Upper lobe of left lung (tissue), 6 donors: Measurements from ENCODE around the gene ATF3. TPM values are rescaled to one million over a fixed set of nuclear protein-coding genes. Genes with fewer than 3 reads are reported as not detected.

ENCODE experiments used
- ATAC-seq, 2 donors: fragments of 200-7000 bp; cut with Tn5 transposase; one replicate each; pipeline ENCODE4 v1.9.1; 2022; ENCODE audit warnings: mild to moderate bottlenecking in 2 of 2, moderate library complexity in 2 of 2; ENCODE audit not compliant: low FRiP score in 2 of 2
- DNase-seq, 2 donors: peaks; one replicate each; pipeline ENCODE4 v3.0.0-alpha.2; 2019 to 2020
- H3K27ac ChIP-seq, 4 donors: fragments of 200-600 bp; sonication (generic); one replicate each; pipeline ENCODE4 v1.5.1; 2016 to 2019
- H3K27me3 ChIP-seq, 4 donors: fragments of 200-600 bp; sonication (generic); one replicate each; pipeline ENCODE4 v1.5.1; 2017 to 2019
- H3K36me3 ChIP-seq, 4 donors: fragments of 200-600 bp; sonication (generic); one replicate each; pipeline ENCODE4 v1.5.1; 2016 to 2019
- H3K4me1 ChIP-seq, 4 donors: fragments of 200-600 bp; sonication (generic); one replicate each; pipeline ENCODE4 v1.5.1; 2018 to 2019
- H3K4me3 ChIP-seq, 4 donors: fragments of 200-600 bp; sonication (generic); one replicate each; pipeline ENCODE4 v1.5.1; 2017 to 2019; ENCODE audit warnings: mild to moderate bottlenecking in 2 of 4, moderate library complexity in 1 of 4
- H3K9me3 ChIP-seq, 4 donors: fragments of 200-600 bp; sonication (generic); one replicate each; pipeline ENCODE4 v1.5.1; 2018 to 2019
- EP300 ChIP-seq, 4 donors: sonication (generic); formaldehyde crosslinking; IDR thresholded peaks; one replicate each; pipeline ENCODE4 v1.5.1; 2017; ENCODE audit warnings: antibody characterized with exemption in 4 of 4, control low read depth in 2 of 4
- POLR2A ChIP-seq, 4 donors: fragments of 450-650 bp; IDR thresholded peaks; one replicate each; pipeline ENCODE4 v1.5.1; 2016 to 2017; ENCODE audit warnings: antibody characterized with exemption in 4 of 4, mild to moderate bottlenecking in 2 of 4
- POLR2AphosphoS5 ChIP-seq, 2 donors: sonication (generic); formaldehyde crosslinking; IDR thresholded peaks; one replicate each; pipeline ENCODE4 v1.5.1; 2017; ENCODE audit warnings: antibody characterized with exemption in 2 of 2
- WGBS, 2 donors: methylation state at CpG; one replicate each; pipeline ENCODE4 v1.1.5; 2017 to 2018; 5-methylcytosine and 5-hydroxymethylcytosine counted together
- total RNA-seq, 6 donors: library from RNA; depleted of rRNA in 4 of 6; stranded (reverse); fragments of >200 nt in 4 of 6; gene quantifications; one replicate each; pipeline versions ENCODE4 v1.1.0 to v1.2.1, GENCODE V29; 2016 to 2021
- TF ChIP-seq, protein P1 (sequence below), 6 experiments: fragments of 450-650 bp in 4 of 6; fragments of 200-600 bp in 2 of 6; sonication (generic) in 2 of 6; IDR thresholded peaks; one replicate each; pipeline ENCODE4 v1.5.1; 2016 to 2019; ENCODE audit warnings: antibody characterized with exemption in 6 of 6
- donor health status: DM: no; HTN: no; CAD: no; lungs with moderate emphysema.
- donor health status: DM: no; HTN: yes; CAD: no; lungs with severe emphysema.

The ATF3 gene, protein sequence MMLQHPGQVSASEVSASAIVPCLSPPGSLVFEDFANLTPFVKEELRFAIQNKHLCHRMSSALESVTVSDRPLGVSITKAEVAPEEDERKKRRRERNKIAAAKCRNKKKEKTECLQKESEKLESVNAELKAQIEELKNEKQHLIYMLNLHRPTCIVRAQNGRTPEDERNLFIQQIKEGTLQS
- total RNA-seq: 10 to 100 TPM in 5 of 6 donors, 1 to 10 TPM in 1; 7.3 to 69.3 (median 21.2) TPM

DNA sequence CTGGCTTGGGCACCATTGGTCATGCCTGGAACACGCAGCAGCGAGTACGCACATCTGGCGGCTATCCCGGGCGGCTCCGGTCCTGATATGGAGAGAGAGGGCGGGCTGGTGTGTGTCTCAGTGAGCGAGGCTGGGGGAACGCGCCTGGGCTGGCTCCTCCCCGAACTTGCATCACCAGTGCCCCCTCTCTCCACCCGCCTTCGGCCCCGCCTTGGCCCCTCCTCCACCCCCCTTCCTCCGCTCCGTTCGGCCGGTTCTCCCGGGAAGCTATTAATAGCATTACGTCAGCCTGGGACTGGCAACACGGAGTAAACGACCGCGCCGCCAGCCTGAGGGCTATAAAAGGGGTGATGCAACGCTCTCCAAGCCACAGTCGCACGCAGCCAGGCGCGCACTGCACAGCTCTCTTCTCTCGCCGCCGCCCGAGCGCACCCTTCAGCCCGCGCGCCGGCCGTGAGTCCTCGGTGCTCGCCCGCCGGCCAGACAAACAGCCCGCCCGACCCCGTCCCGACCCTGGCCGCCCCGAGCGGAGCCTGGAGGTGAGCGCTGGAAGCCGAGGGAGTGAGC lies at the start of gene ATF3:
Gene ATF3 (plus strand): TSS at position 370 of the 567 bp plus-strand sequence. CDS start 6,261 bp downstream, outside the sequence.
- Histone ChIP-seq H3K4me1 (peaks cover 33 to 53% (median 37%) of the 10 kb centered on the region in 4 donors), H3K27me3 (peaks cover 0 to 7% (median 2%) of the 10 kb centered on the region in 4 donors), H3K4me3 (peak within 1 kb of the TSS; percentile 40 to 73 (median 60)), H3K36me3 (no peaks in the 10 kb centered on the region), H3K27ac (peak within 1 kb of the TSS; percentile 95 to 99 (median 98)), H3K9me3 (no peaks in the 10 kb centered on the region)
- peak; percentile 97 to 99 (median 98) for TF ChIP-seq POLR2A (IDR thresholded peaks at IDR 0.05)
- peak in 2 of 4 donors; percentile 56 to 93 for TF ChIP-seq EP300 (IDR thresholded peaks at IDR 0.05)
- TF ChIP-seq, protein P1, sequence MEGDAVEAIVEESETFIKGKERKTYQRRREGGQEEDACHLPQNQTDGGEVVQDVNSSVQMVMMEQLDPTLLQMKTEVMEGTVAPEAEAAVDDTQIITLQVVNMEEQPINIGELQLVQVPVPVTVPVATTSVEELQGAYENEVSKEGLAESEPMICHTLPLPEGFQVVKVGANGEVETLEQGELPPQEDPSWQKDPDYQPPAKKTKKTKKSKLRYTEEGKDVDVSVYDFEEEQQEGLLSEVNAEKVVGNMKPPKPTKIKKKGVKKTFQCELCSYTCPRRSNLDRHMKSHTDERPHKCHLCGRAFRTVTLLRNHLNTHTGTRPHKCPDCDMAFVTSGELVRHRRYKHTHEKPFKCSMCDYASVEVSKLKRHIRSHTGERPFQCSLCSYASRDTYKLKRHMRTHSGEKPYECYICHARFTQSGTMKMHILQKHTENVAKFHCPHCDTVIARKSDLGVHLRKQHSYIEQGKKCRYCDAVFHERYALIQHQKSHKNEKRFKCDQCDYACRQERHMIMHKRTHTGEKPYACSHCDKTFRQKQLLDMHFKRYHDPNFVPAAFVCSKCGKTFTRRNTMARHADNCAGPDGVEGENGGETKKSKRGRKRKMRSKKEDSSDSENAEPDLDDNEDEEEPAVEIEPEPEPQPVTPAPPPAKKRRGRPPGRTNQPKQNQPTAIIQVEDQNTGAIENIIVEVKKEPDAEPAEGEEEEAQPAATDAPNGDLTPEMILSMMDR (IDR thresholded peaks at IDR 0.05): peak in 3 of 6 experiments; percentile 8 to 21 (median 16)
- TF ChIP-seq POLR2AphosphoS5 (IDR thresholded peaks at IDR 0.05): peak; percentile 99 to 100
- WGBS, 2 donors: 0 to 8% methylated on average over 5 to 16 of the region's 54 CpGs
- peak; percentile 94 to 98 for ATAC-seq
- DNase-seq: peak; percentile 98 to 100

DNA sequence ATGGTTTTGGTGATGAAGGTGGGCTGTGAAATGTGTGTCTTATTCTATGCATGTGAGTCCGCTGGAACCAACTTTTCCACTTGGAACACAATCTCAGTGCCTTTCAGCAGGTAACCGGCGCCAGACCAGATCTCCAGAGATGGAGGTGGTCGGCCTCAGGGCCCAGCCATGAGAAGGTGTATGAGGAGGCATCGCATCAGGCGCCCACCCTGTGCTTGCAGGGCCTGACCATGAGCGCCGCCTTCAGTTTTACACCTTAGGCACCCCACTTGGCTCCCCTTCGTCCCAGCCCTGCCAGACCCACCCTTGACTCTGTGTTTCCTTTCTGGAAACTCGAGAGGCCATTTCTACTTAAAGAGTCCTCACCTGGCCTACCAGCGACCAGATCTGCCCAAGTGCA lies 48.6 kb upstream of the ATF3 start:
- ATAC-seq (no peak), DNase-seq (peak in 1 of 2 donors; percentile 22)
- peak overlapping the region in 2 of 4 donors; percentile 98 to 99 for H3K27ac ChIP-seq
- TF ChIP-seq POLR2A (IDR thresholded peaks at IDR 0.05) (no peak), EP300 (IDR thresholded peaks at IDR 0.05) (no peak), POLR2AphosphoS5 (IDR thresholded peaks at IDR 0.05) (no peak)
- TF ChIP-seq, protein P1 (IDR thresholded peaks at IDR 0.05): no peak
- no peak overlapping the region for H3K4me3 ChIP-seq
- H3K4me1 ChIP-seq: peaks cover 0 to 7% (median 2%) of the 10 kb centered on the region in 4 donors
- WGBS, 2 donors: 89 to 91% methylated on average over 6 to 11 of the region's 11 CpGs
- H3K36me3 ChIP-seq: no peaks in the 10 kb centered on the region
- H3K27me3 ChIP-seq: no peaks in the 10 kb centered on the region
- no peaks in the 10 kb centered on the region for H3K9me3 ChIP-seq

DNA sequence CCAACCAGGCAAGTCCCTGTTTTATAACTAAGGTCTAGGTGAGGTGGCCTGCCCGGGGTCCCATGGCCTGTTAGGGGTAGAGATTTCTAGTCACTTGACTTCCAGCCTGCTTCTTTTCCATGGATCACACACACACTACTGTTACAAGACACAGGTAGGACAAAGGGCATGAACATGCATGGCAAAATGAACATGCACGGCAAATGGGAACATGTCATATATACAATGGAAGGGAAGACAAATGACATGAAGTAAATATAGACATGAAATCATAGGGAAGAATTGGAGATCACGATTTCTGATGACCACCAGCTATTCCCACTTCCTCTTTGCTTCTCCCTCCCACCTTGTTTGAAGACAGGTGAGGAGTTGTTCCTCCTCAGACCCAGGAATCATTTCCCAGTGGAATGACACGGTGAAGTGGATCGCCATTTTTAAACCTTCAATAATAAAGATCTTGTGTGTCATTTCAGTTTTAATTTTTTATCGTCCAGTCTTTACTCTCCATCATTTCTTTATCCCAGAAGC lies 47.6 kb upstream of the ATF3 start:
- ATAC-seq (no peak), DNase-seq (no peak)
- Histone ChIP-seq H3K4me1 (peaks cover 0 to 8% (median 2%) of the 10 kb centered on the region in 4 donors), H3K27ac (no peak overlapping the region), H3K27me3 (no peaks in the 10 kb centered on the region), H3K36me3 (no peaks in the 10 kb centered on the region), H3K4me3 (no peak overlapping the region), H3K9me3 (no peaks in the 10 kb centered on the region)
- no peak for TF ChIP-seq POLR2AphosphoS5 (IDR thresholded peaks at IDR 0.05)
- WGBS, 2 donors: 77 to 82% methylated on average over 6 of the region's 6 CpGs

DNA sequence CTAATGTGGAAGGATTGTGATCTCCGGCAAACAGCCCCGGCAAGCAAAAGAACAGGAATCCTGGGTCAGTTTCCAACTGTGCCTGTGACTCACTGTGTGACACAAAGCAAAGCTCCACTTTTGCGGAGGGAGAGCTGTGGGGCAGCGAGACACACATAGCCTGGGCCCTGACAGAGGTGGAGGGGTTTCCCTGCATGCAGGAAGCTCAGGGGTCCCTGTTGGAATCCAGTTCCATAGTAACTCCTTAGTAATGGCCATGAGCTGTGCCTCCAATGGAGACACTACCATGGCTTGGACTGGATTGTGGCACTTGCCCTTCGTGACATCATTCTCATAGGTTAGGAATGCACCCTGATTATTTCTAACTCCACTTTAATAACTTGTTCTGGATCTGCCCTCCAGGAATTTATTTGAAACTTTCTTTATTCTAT lies 47.0 kb upstream of the ATF3 start:
- TF ChIP-seq POLR2A (IDR thresholded peaks at IDR 0.05): no peak
- no peak for TF ChIP-seq POLR2AphosphoS5 (IDR thresholded peaks at IDR 0.05)
- TF ChIP-seq, protein P1 (IDR thresholded peaks at IDR 0.05): no peak
- no peak for TF ChIP-seq EP300 (IDR thresholded peaks at IDR 0.05)
- Histone ChIP-seq H3K27ac (no peak overlapping the region), H3K9me3 (no peaks in the 10 kb centered on the region), H3K27me3 (no peaks in the 10 kb centered on the region), H3K36me3 (no peaks in the 10 kb centered on the region), H3K4me3 (no peak overlapping the region), H3K4me1 (peaks cover 0 to 12% (median 4%) of the 10 kb centered on the region in 4 donors)
- ATAC-seq (no peak), DNase-seq (no peak)
- WGBS, 2 donors: 67 to 83% methylated on average over 5 of the region's 5 CpGs

DNA sequence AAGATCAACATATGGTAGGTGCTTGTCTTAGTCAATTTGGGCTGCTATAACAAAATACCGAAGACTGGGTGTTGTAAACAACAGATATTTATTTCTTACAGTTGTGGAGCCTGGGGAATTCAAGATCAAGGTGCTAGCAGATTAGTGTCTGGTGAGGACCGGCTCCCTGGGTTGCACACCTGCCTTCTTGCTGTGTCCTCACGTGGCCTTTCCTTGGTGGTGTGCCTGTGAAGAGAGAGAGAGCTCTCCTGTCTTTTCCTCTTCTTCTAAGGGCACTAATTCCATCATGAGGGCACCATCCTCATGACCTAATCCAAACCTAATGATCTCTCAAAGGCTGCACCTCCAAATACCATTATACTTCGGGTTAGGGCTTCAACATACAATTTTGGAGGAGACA lies 45.8 kb upstream of the ATF3 start:
- H3K27me3 ChIP-seq: no peaks in the 10 kb centered on the region
- WGBS, 2 donors: 86 to 93% methylated on average over 4 of the region's 4 CpGs
- TF ChIP-seq POLR2A (IDR thresholded peaks at IDR 0.05) (no peak), POLR2AphosphoS5 (IDR thresholded peaks at IDR 0.05) (no peak), EP300 (IDR thresholded peaks at IDR 0.05) (no peak)
- TF ChIP-seq, protein P1 (IDR thresholded peaks at IDR 0.05): no peak

More for the DNA sequence above, 45.8 kb upstream of the ATF3 start:
- no peak for ATAC-seq
- H3K27ac ChIP-seq: no peak overlapping the region
- DNase-seq: no peak
- H3K9me3 ChIP-seq: no peaks in the 10 kb centered on the region
- no peak overlapping the region for H3K4me3 ChIP-seq
- peaks cover 4 to 21% (median 5%) of the 10 kb centered on the region in 4 donors for H3K4me1 ChIP-seq
- no peaks in the 10 kb centered on the region for H3K36me3 ChIP-seq
